Tibial nerve (tissue), 4 donors: ENCODE measurements around the gene DHFR. TPM values are rescaled to one million over a fixed set of nuclear protein-coding genes. Genes with fewer than 3 reads are reported as not detected.
"Not testable (repeated sequence)": the region's sequence is repeated elsewhere in the genome, so short reads cannot be mapped to it uniquely, and the experiment has no call there.

Experiments
- DNase-seq, 2 donors: peaks; one replicate each; pipeline ENCODE4 v3.0.0-alpha.2; 2019; ENCODE audit warnings: low spot score in 2 of 2
- H3K27ac ChIP-seq, 4 donors: fragments of 200-600 bp; sonication (generic) in 3 of 4; one replicate each; pipeline ENCODE4 v1.5.1; 2017 to 2019; ENCODE audit warnings: mild to moderate bottlenecking in 1 of 4
- H3K27me3 ChIP-seq, 2 donors: fragments of 200-600 bp; sonication (generic) in 1 of 2; one replicate each; pipeline versions ENCODE4 v1.5.1 to v1.6.0; 2017 to 2019
- H3K36me3 ChIP-seq, 3 donors: fragments of 200-600 bp; sonication (generic); one replicate each; pipeline ENCODE4 v1.5.1; 2018 to 2019
- H3K4me1 ChIP-seq, 4 donors: fragments of 200-600 bp; sonication (generic) in 3 of 4; one replicate each; pipeline ENCODE4 v1.5.1; 2017 to 2019
- H3K4me3 ChIP-seq, 4 donors: fragments of 200-600 bp; sonication (generic) in 3 of 4; one replicate each; pipeline ENCODE4 v1.5.1; 2017 to 2019; ENCODE audit warnings: mild to moderate bottlenecking in 1 of 4, moderate library complexity in 1 of 4
- H3K9me3 ChIP-seq, 4 donors: fragments of 200-600 bp; sonication (generic) in 3 of 4; one replicate each; pipeline ENCODE4 v1.5.1; 2017 to 2019
- EP300 ChIP-seq, 2 donors: sonication (generic); formaldehyde crosslinking; IDR thresholded peaks; one replicate each; pipeline ENCODE4 v1.6.1; 2017; ENCODE audit warnings: antibody characterized with exemption in 2 of 2, mild to moderate bottlenecking in 1 of 2
- POLR2A ChIP-seq, 2 donors: fragments of 450-650 bp; IDR thresholded peaks; one replicate each; pipeline ENCODE4 v1.6.1; 2017; ENCODE audit warnings: antibody characterized with exemption in 2 of 2, mild to moderate bottlenecking in 2 of 2, moderate library complexity in 2 of 2
- WGBS, 2 donors: methylation state at CpG; one replicate each; pipeline ENCODE4 v1.1.5; 2018; 5-methylcytosine and 5-hydroxymethylcytosine counted together
- total RNA-seq, 4 donors: library from RNA; depleted of rRNA; stranded (reverse); fragments of >200 nt; gene quantifications; one replicate each; pipeline ENCODE4 v1.1.0, GENCODE V29; 2016
- TF ChIP-seq, protein P1 (sequence below), 5 experiments: fragments of 200-600 bp in 3 of 5; fragments of 450-650 bp in 2 of 5; sonication (generic) in 3 of 5; IDR thresholded peaks; one replicate each; pipeline ENCODE4 v1.5.1; 2016 to 2019; ENCODE audit warnings: antibody characterized with exemption in 5 of 5, mild to moderate bottlenecking in 3 of 5, moderate library complexity in 2 of 5

DHFR gene
- total RNA-seq, 4 donors from 2014 or later = 4.8 to 20.8 (median 12.0) TPM

DNA sequence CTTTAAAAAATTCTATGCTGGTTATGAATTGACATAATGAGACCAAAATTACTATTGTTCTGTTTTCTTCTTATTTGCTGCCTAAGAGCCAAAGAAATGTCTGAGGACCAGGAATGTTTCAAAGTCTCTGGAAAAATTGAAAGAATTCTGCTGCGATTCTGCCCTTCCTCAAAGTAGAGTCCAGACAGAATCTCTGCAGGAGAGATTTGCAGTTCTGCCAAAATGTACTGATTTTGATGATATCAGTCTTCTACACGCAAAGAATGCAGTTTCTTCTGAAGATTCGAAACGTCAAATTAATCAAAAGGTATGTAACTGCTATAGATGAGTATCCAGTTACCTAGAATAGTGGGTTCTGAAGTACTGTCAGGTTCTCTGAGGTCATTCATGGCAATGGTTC, 10.3 kb upstream of the DHFR start:
- H3K27ac ChIP-seq = no peak overlapping the region
- peaks cover 0 to 81% (median 0%) of the 10 kb centered on the region in 3 donors for H3K36me3 ChIP-seq
- DNase-seq = no peak
- WGBS, 2 donors = 91 to 94% methylated on average over 4 of the region's 4 CpGs
- no peaks in the 10 kb centered on the region for H3K9me3 ChIP-seq
- no peak overlapping the region for H3K4me3 ChIP-seq
- H3K4me1 ChIP-seq = no peaks in the 10 kb centered on the region
- no peak for TF ChIP-seq EP300 (IDR thresholded peaks at IDR 0.05)
- TF ChIP-seq, protein P1, sequence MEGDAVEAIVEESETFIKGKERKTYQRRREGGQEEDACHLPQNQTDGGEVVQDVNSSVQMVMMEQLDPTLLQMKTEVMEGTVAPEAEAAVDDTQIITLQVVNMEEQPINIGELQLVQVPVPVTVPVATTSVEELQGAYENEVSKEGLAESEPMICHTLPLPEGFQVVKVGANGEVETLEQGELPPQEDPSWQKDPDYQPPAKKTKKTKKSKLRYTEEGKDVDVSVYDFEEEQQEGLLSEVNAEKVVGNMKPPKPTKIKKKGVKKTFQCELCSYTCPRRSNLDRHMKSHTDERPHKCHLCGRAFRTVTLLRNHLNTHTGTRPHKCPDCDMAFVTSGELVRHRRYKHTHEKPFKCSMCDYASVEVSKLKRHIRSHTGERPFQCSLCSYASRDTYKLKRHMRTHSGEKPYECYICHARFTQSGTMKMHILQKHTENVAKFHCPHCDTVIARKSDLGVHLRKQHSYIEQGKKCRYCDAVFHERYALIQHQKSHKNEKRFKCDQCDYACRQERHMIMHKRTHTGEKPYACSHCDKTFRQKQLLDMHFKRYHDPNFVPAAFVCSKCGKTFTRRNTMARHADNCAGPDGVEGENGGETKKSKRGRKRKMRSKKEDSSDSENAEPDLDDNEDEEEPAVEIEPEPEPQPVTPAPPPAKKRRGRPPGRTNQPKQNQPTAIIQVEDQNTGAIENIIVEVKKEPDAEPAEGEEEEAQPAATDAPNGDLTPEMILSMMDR (IDR thresholded peaks at IDR 0.05) = no peak
- TF ChIP-seq POLR2A (IDR thresholded peaks at IDR 0.05) = no peak
- no peaks in the 10 kb centered on the region for H3K27me3 ChIP-seq

DNA sequence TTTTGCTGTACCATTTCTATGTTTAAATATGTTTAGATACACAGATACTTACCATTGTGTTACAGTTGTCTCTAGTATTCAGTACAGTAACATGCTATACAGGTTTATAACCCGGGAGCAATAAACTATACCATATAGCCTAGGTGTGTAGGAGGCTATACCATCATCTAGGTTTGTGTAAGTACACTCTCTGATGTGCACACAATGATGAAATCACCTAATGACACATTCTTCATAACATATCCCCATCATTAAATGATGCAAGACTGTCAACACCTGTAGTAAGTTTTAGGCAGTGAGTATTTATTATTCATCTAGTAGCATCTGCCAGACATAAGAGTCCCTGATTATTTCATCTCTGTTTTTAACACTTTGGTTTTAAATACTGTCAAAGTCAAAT, 7.3 kb upstream of the DHFR start:
- Histone ChIP-seq H3K4me3 (no peak overlapping the region), H3K36me3 (peaks cover 0 to 87% (median 0%) of the 10 kb centered on the region in 3 donors), H3K27me3 (no peaks in the 10 kb centered on the region), H3K27ac (no peak overlapping the region), H3K9me3 (no peaks in the 10 kb centered on the region), H3K4me1 (no peaks in the 10 kb centered on the region)
- WGBS, 2 donors = 0 to 46% methylated on average over 1 of the region's 1 CpG
- no peak for TF ChIP-seq EP300 (IDR thresholded peaks at IDR 0.05)
- TF ChIP-seq, protein P1 (IDR thresholded peaks at IDR 0.05) = no peak
- DNase-seq = no peak

DNA sequence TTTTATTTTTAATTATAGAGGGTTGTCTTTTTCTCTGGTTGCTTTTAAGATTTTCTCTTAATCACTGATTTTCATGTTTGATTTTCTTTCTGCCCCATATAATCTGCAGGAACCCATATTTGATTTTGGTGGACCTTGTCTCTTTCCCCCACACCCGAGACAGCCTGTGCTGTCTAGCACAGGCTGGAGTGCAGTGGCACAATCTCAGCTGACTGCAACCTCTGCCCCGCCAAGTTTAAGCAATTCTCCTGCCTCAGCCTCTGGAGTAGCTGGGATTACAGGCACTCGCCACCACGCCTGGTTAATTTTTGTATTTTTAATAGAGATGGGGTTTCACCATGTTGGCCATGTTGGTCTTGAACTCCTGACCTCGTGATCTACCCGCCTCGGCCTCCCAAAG, 5.9 kb upstream of the DHFR start:
- peaks cover 0 to 84% (median 0%) of the 10 kb centered on the region in 3 donors for H3K36me3 ChIP-seq
- not testable (repeated sequence) for H3K9me3 ChIP-seq, H3K4me1 ChIP-seq, DNase-seq, H3K27me3 ChIP-seq, H3K27ac ChIP-seq, H3K4me3 ChIP-seq
- 71 to 81% methylated on average over 7 of the region's 7 CpGs for WGBS, 2 donors

DNA sequence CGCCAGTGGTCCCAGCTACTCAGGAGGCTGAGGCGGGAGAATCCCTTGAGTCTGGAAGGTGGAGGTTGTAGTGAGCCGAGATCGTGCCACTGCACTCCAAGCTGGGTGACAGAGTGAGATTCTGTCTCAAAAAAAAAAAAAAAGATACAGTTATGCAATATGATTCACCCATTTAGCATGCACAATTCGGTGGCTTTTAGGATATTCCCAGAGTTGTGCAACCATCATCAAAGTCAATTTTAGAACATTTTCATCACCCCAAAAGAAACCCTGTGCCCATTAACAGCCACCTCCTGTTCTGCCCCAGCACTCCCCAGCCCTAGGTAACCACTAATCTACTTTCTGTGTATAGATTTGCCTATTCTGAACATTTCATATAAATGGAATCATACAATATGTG, 4.3 kb upstream of the DHFR start:
- H3K4me1 ChIP-seq = peaks cover 0 to 9% (median 7%) of the 10 kb centered on the region in 4 donors
- WGBS, 2 donors = 90% methylated on average over 5 of the region's 5 CpGs
- peaks cover 0 to 68% (median 0%) of the 10 kb centered on the region in 3 donors for H3K36me3 ChIP-seq

DNA sequence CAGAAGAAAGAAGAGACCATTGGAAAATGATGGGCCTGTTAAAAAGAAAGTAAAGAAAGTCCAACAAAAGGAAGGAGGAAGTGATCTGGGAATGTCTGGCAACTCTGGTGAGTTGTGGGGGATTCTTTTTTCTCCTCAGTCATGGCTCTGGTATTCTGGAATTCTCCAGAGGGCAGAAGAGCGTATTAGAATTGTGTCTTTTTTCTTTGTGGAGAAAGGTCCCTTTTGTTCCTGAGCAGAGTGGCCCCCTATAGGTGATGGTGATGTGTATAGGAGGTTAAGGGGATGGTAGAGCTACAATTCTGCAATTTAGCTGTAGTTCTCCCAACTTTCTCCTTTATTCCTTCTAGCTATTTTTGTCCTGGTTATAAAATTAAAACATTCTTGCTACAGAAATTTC, 1.6 kb upstream of the DHFR start:
- Histone ChIP-seq H3K4me1 (peaks cover 0 to 22% (median 15%) of the 10 kb centered on the region in 4 donors), H3K36me3 (peaks cover 0 to 48% (median 0%) of the 10 kb centered on the region in 3 donors), H3K27me3 (no peaks in the 10 kb centered on the region), H3K9me3 (no peaks in the 10 kb centered on the region), H3K4me3 (no peak overlapping the region), H3K27ac (no peak overlapping the region)
- 0 to 33% methylated on average over 1 of the region's 1 CpG for WGBS, 2 donors
- no peak for DNase-seq
- TF ChIP-seq, protein P1 (IDR thresholded peaks at IDR 0.05) = no peak
- TF ChIP-seq EP300 (IDR thresholded peaks at IDR 0.05) (no peak), POLR2A (IDR thresholded peaks at IDR 0.05) (no peak)

More for the DNA sequence above, 4.3 kb upstream of the DHFR start:
- TF ChIP-seq EP300 (IDR thresholded peaks at IDR 0.05) (no peak), POLR2A (IDR thresholded peaks at IDR 0.05) (no peak)
- TF ChIP-seq, protein P1 (IDR thresholded peaks at IDR 0.05) = no peak
- Histone ChIP-seq H3K4me3 (no peak overlapping the region), H3K27me3 (no peaks in the 10 kb centered on the region), H3K27ac (no peak overlapping the region), H3K9me3 (no peaks in the 10 kb centered on the region)
- DNase-seq = no peak
